ENCODE measurements around the gene UCHL1.

- TF ChIP-seq, protein P1, sequence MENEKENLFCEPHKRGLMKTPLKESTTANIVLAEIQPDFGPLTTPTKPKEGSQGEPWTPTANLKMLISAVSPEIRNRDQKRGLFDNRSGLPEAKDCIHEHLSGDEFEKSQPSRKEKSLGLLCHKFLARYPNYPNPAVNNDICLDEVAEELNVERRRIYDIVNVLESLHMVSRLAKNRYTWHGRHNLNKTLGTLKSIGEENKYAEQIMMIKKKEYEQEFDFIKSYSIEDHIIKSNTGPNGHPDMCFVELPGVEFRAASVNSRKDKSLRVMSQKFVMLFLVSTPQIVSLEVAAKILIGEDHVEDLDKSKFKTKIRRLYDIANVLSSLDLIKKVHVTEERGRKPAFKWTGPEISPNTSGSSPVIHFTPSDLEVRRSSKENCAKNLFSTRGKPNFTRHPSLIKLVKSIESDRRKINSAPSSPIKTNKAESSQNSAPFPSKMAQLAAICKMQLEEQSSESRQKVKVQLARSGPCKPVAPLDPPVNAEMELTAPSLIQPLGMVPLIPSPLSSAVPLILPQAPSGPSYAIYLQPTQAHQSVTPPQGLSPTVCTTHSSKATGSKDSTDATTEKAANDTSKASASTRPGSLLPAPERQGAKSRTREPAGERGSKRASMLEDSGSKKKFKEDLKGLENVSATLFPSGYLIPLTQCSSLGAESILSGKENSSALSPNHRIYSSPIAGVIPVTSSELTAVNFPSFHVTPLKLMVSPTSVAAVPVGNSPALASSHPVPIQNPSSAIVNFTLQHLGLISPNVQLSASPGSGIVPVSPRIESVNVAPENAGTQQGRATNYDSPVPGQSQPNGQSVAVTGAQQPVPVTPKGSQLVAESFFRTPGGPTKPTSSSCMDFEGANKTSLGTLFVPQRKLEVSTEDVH (IDR thresholded peaks at IDR 0.05; ENCODE audit: low read depth, partially characterized antibody), result no peak
- TF ChIP-seq POLR2A (IDR thresholded peaks at IDR 0.05; ENCODE audit: low read depth, low read length) (no peak), ESRRA (IDR thresholded peaks at IDR 0.05; ENCODE audit: low read length) (no peak), CTCF (IDR thresholded peaks at IDR 0.05 in 2 of 3, conservative IDR thresholded peaks at IDR 0.05 in 1 of 3; ENCODE audit: control insufficient read depth in 2 of 3, extremely low read depth in 1 of 3, insufficient read depth in 1 of 3, low read depth in 3 of 3, low read length in 3 of 3) (no peak), CEBPB (IDR thresholded peaks at IDR 0.05; ENCODE audit: borderline replicate concordance in 1 of 2, low read depth in 2 of 2, low read length in 2 of 2) (no peak), NR2F1 (conservative IDR thresholded peaks at IDR 0.05) (no peak), YY1 (IDR thresholded peaks at IDR 0.05; ENCODE audit: low read depth, low read length) (no peak), BHLHE40 (IDR thresholded peaks at IDR 0.05; ENCODE audit: borderline replicate concordance in 1 of 2, low read depth in 2 of 2, low read length in 1 of 2) (no peak), ZZZ3 (IDR thresholded peaks at IDR 0.05; ENCODE audit: control insufficient read depth, insufficient read length, low read depth) (no peak), HDAC6 (IDR thresholded peaks at IDR 0.05; ENCODE audit: unreplicated experiment) (no peak), STAT3 (IDR thresholded peaks at IDR 0.05; ENCODE audit: low read depth, low read length) (no peak), PAX8 (IDR thresholded peaks at IDR 0.05) (no peak), TAF1 (IDR thresholded peaks at IDR 0.05; ENCODE audit: borderline replicate concordance, low read depth, low read length) (no peak)
- TF ChIP-seq, protein P2, sequence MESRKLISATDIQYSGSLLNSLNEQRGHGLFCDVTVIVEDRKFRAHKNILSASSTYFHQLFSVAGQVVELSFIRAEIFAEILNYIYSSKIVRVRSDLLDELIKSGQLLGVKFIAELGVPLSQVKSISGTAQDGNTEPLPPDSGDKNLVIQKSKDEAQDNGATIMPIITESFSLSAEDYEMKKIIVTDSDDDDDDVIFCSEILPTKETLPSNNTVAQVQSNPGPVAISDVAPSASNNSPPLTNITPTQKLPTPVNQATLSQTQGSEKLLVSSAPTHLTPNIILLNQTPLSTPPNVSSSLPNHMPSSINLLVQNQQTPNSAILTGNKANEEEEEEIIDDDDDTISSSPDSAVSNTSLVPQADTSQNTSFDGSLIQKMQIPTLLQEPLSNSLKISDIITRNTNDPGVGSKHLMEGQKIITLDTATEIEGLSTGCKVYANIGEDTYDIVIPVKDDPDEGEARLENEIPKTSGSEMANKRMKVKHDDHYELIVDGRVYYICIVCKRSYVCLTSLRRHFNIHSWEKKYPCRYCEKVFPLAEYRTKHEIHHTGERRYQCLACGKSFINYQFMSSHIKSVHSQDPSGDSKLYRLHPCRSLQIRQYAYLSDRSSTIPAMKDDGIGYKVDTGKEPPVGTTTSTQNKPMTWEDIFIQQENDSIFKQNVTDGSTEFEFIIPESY (IDR thresholded peaks at IDR 0.05), result no peak
These were observed 42.8 kb downstream of the UCHL1 start for GRCh38 chr4:41299486-41299885.

Measured in GM12878 (cell line).